Ovary (tissue), 9 donors: ENCODE results near the gene ROBO2. TPM values are rescaled to one million over a fixed set of nuclear protein-coding genes. Genes with fewer than 3 reads are reported as not detected.
A peak's percentile ranks its signal among the peaks of the same experiment; 100 is the strongest.

Source experiments
- DNase-seq, 5 donors: peaks; one replicate each; pipeline ENCODE4 v3.0.0-alpha.2; 2019 to 2020
- H3K27ac ChIP-seq, 2 donors: fragments of 200-600 bp; one replicate each; pipeline versions ENCODE4 v1.5.1 to v1.8.0; 2019 to 2022
- H3K27me3 ChIP-seq: fragments of 200-600 bp; one replicate; pipeline ENCODE4 v1.8.0; 2022
- H3K36me3 ChIP-seq: fragments of 200-600 bp; sonication (generic); one replicate; pipeline ENCODE4 v1.5.1; 2019
- H3K4me1 ChIP-seq: one replicate; pipeline ENCODE4 v1.8.1; 2013; ENCODE audit warnings: mild to moderate bottlenecking, moderate library complexity; ENCODE audit not compliant: insufficient read depth
- H3K4me3 ChIP-seq: fragments of 200-600 bp; sonication (generic); one replicate; pipeline ENCODE4 v1.5.1; 2017
- H3K9me3 ChIP-seq, 2 donors: fragments of 200-600 bp in 1 of 2; sonication (generic) in 1 of 2; one replicate each; pipeline versions ENCODE4 v1.5.1 to v1.8.1; 2013 to 2019; ENCODE audit warnings: mild to moderate bottlenecking in 1 of 2, moderate library complexity in 1 of 2
- EP300 ChIP-seq: sonication (generic); formaldehyde crosslinking; IDR thresholded peaks from one replicate; pipeline ENCODE4 v1.6.1; 2017; ENCODE audit warnings: antibody characterized with exemption
- POLR2A ChIP-seq: fragments of 450-650 bp; IDR thresholded peaks from one replicate; pipeline ENCODE4 v1.6.1; 2017; ENCODE audit warnings: antibody characterized with exemption, mild to moderate bottlenecking, moderate library complexity
- WGBS, 3 donors: extraction: QIAGEN DNeasy Blood & Tissue Kit in 1 of 3; methylation state at CpG; one replicate each; pipeline versions ENCODE4 v1.1.5 to v1.1.7; 2013 to 2017; 5-methylcytosine and 5-hydroxymethylcytosine counted together
- intact Hi-C, 4 donors: fragments of 100-400 bp; cut with DNase I; formaldehyde crosslinking; loops; one replicate each; pipeline versions ENCODE4 v1.11.0 to v1.15.1; 2022 to 2023
- polyA plus RNA-seq, 2 donors: library from polyadenylated mRNA; stranded (reverse); fragments of 200-250 nt in 1 of 2; fragments of 350-450 nt in 1 of 2; fragmentation: Illumina TruSeq in 1 of 2; extraction: RNeasy Lipid Tissue Mini Kit (QIAGEN cat#74804) in 1 of 2; gene quantifications; one replicate each; pipeline ENCODE4 v1.2.3, GENCODE V29; 2013 to 2014
- total RNA-seq, 7 donors: library from RNA; depleted of rRNA in 2 of 7; stranded (reverse); fragments of >200 nt in 2 of 7; fragmentation: NEBNext Ultra II Directional in 3 of 7; extraction: Animal tissue kit (Norgen Biotek cat#: 25700) in 3 of 7; gene quantifications; one replicate each; pipeline versions ENCODE4 v1.1.0 to v1.2.4, GENCODE V29; 2016 to 2023
- TF ChIP-seq, protein P1 (sequence below), 3 donors: fragments of 450-650 bp in 2 of 3; fragments of 200-600 bp in 1 of 3; IDR thresholded peaks; one replicate each; pipeline versions ENCODE4 v1.5.1 to v1.8.0; 2016 to 2022; ENCODE audit warnings: antibody characterized with exemption in 3 of 3, mild to moderate bottlenecking in 1 of 3
- donor health status: DM: no; HTN: no; CAD: no; lungs with moderate emphysema.
- donor health status: DM: no; HTN: no; CAD: no.
- donor health status: Bipolar disorder and iron deficiency.
- donor health status: DM: yes; HTN: yes; CAD: no.
- donor health status: DM: no; HTN: no; CAD: no.
- donor health status: DM: yes; HTN: yes; CAD: no.

The ROBO2 gene
- total and polyA plus RNA-seq, 9 donors = 3.4 to 14.8 (median 5.6) TPM

DNA sequence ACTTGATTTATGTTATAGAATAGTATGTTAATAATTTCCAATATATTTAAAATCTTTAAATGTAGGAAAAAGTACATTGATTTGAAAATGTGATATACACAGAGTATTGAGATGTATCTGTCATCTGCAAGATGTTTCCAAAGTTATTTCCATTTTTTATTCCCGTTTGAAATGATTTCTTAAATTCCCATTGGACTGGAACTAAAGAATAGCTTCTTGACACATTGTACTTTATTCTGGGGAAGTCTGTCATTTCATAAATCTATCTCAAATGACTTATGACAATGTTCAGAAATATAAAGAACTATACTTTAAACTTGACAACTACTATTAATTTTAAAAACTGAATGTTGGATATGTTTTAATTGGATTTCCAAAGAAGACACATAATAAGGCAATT is 489.6 kb downstream of the ROBO2 start:
- no peaks in the 10 kb centered on the region for H3K9me3 ChIP-seq
- no peak overlapping the region for H3K27ac ChIP-seq
- WGBS, 3 donors = 85 to 91% (median 90%) methylated on average over 1 of the region's 1 CpG
- TF ChIP-seq, protein P1, sequence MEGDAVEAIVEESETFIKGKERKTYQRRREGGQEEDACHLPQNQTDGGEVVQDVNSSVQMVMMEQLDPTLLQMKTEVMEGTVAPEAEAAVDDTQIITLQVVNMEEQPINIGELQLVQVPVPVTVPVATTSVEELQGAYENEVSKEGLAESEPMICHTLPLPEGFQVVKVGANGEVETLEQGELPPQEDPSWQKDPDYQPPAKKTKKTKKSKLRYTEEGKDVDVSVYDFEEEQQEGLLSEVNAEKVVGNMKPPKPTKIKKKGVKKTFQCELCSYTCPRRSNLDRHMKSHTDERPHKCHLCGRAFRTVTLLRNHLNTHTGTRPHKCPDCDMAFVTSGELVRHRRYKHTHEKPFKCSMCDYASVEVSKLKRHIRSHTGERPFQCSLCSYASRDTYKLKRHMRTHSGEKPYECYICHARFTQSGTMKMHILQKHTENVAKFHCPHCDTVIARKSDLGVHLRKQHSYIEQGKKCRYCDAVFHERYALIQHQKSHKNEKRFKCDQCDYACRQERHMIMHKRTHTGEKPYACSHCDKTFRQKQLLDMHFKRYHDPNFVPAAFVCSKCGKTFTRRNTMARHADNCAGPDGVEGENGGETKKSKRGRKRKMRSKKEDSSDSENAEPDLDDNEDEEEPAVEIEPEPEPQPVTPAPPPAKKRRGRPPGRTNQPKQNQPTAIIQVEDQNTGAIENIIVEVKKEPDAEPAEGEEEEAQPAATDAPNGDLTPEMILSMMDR (IDR thresholded peaks at IDR 0.05) = no peak
- no peak for TF ChIP-seq EP300
- no peaks in the 10 kb centered on the region for H3K36me3 ChIP-seq
- no peaks in the 10 kb centered on the region for H3K27me3 ChIP-seq
- H3K4me3 ChIP-seq = no peak overlapping the region
- DNase-seq = no peak
- H3K4me1 ChIP-seq = no peaks in the 10 kb centered on the region
- intact Hi-C loops = no loop called here

DNA sequence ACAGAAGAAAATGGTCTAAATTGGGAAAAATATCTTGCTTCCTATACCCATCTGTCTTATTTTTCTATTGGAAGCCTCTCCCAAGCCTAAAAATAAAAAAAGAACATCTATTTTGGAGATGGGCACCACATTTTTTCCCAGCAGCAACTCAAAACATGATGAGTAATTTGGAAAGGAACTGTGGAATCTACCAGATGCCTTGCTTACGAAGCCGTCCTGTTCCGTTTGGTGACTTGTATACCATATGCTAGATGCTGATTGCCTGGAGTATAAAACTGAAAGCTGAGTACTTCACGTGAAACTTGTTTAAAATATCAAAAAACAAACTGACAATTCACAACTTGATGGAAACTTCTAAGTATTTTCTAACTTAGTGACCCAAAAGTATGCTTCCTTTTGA is 491.0 kb downstream of the ROBO2 start:
- Histone ChIP-seq H3K36me3 (no peaks in the 10 kb centered on the region), H3K9me3 (no peaks in the 10 kb centered on the region), H3K4me3 (no peak overlapping the region), H3K4me1 (no peaks in the 10 kb centered on the region), H3K27me3 (no peaks in the 10 kb centered on the region), H3K27ac (peak overlapping the region in 1 of 2 donors; percentile 5)
- TF ChIP-seq POLR2A (no peak), EP300 (no peak)
- TF ChIP-seq, protein P1 (IDR thresholded peaks at IDR 0.05) = no peak
- 7 to 16% (median 8%) methylated on average over 4 of the region's 4 CpGs for WGBS, 3 donors
- intact Hi-C loops = no loop called here
- DNase-seq = no peak

DNA sequence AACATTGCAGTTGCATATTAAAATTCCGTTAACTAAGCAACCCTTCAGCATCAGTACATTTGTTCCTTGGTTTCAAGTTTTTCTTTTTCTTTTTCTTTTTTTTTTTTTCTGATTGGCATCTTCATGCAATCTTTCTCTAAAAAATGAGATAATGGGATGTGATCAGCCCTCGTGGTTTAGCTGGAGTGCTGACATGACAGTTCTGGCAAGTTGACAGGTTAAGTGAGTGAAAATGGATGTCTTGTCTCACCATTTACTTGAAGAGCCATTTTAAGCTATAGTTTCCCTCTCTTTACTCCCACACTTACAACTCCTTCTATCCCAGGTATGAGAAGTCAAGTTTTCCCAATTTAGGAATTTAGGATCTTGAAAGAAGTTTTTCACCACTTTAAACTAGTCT is 495.2 kb downstream of the ROBO2 start:
- H3K4me1 ChIP-seq = no peaks in the 10 kb centered on the region
- H3K9me3 ChIP-seq = no peaks in the 10 kb centered on the region
- DNase-seq = no peak
- TF ChIP-seq EP300 = no peak
- TF ChIP-seq, protein P1 (IDR thresholded peaks at IDR 0.05) = no peak
- TF ChIP-seq POLR2A = no peak
- WGBS, 3 donors = 69 to 77% (median 76%) methylated on average over 2 of the region's 2 CpGs
- H3K27me3 ChIP-seq = no peaks in the 10 kb centered on the region
- intact Hi-C loops = no loop called here
- no peak overlapping the region for H3K27ac ChIP-seq
- no peaks in the 10 kb centered on the region for H3K36me3 ChIP-seq
- H3K4me3 ChIP-seq = no peak overlapping the region

DNA sequence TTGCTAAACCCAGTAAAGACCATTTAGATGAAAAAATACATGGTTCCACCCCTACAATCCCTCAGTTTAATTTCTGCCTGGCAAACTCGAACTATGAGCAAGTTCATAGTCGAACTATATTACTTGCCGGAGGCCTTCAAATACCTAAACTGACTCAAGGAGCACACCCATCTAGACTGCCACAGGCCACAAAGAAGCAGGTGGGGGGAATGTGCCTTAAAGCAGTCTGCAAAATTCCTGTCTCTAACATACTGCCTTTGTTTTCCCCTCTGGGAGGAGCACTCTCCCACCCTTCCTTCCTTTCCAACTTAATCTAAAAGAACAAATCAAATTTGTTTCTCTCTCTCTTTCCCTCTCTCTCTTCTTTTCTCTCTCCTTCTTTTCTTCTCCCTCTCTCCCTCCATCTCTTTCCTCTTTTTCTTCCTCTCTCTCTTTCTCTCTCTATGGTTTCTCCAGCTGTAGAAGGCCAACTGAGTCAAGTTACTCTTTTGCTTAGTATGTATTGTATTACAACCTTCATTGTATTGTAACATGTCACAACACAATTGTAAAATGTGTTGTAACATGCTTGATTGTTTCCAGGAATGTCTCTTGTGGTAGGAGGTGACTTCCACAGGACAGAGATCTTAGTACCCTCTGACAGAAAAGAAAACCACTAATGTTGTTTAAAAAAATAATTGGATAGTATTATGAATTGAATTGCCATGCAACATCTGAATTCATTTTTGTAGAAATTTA is 496.3 kb downstream of the ROBO2 start:
- no peak for DNase-seq
- TF ChIP-seq POLR2A (no peak), EP300 (no peak)
- TF ChIP-seq, protein P1 (IDR thresholded peaks at IDR 0.05) = no peak

More for the DNA sequence above, 496.3 kb downstream of the ROBO2 start:
- Histone ChIP-seq H3K36me3 (no peaks in the 10 kb centered on the region), H3K27me3 (no peaks in the 10 kb centered on the region), H3K27ac (no peak overlapping the region), H3K4me1 (no peaks in the 10 kb centered on the region), H3K4me3 (no peak overlapping the region), H3K9me3 (no peaks in the 10 kb centered on the region)
- WGBS, 3 donors = 91 to 93% (median 91%) methylated on average over 3 of the region's 3 CpGs
- intact Hi-C loops = no loop called here
